Peyer's patch (tissue), 4 donors: ENCODE measurements around the gene PGR. TPM values are rescaled to one million over a fixed set of nuclear protein-coding genes. Genes with fewer than 3 reads are reported as not detected.

Experiments used
- DNase-seq, 3 donors: peaks; one replicate each; pipeline ENCODE4 v3.0.0-alpha.2; 2017 to 2019
- H3K27ac ChIP-seq, 4 donors: fragments of 200-600 bp; sonication (generic); one replicate each; pipeline ENCODE4 v1.5.1; 2016 to 2019
- H3K27me3 ChIP-seq, 2 donors: fragments of 200-600 bp; sonication (generic); one replicate each; pipeline ENCODE4 v1.5.1; 2019
- H3K36me3 ChIP-seq, 3 donors: fragments of 200-600 bp; sonication (generic); one replicate each; pipeline ENCODE4 v1.5.1; 2016 to 2019
- H3K4me1 ChIP-seq, 4 donors: fragments of 200-600 bp; sonication (generic); one replicate each; pipeline ENCODE4 v1.5.1; 2016 to 2019
- H3K4me3 ChIP-seq, 4 donors: fragments of 200-600 bp; sonication (generic); 1 replicate in 3 of 4; 2 replicates in 1 of 4; pipeline ENCODE4 v1.5.1; 2016 to 2019; ENCODE audit warnings: mild to moderate bottlenecking in 1 of 4
- H3K9me3 ChIP-seq, 4 donors: fragments of 200-600 bp; sonication (generic); one replicate each; pipeline ENCODE4 v1.5.1; 2016 to 2019; ENCODE audit warnings: mild to moderate bottlenecking in 1 of 4
- POLR2A ChIP-seq, 2 donors: fragments of 450-650 bp; IDR thresholded peaks; one replicate each; pipeline ENCODE4 v1.5.1; 2017; ENCODE audit warnings: antibody characterized with exemption in 2 of 2, mild to moderate bottlenecking in 2 of 2, moderate library complexity in 2 of 2
- total RNA-seq, 4 donors: library from RNA; depleted of rRNA; stranded (reverse); fragments of >200 nt; gene quantifications; one replicate each; pipeline ENCODE4 v1.1.0, GENCODE V29; 2016
- TF ChIP-seq, protein P1 (sequence below), 6 experiments: fragments of 450-650 bp in 4 of 6; fragments of 200-600 bp in 2 of 6; sonication (generic) in 1 of 6; IDR thresholded peaks; one replicate each; pipeline ENCODE4 v1.5.1; 2017 to 2019; ENCODE audit warnings: antibody characterized with exemption in 6 of 6, mild to moderate bottlenecking in 3 of 6, moderate library complexity in 1 of 6

Gene PGR
- total RNA-seq, 4 donors from 2014 or later: 0.35 to 1.7 (median 0.86) TPM

DNA sequence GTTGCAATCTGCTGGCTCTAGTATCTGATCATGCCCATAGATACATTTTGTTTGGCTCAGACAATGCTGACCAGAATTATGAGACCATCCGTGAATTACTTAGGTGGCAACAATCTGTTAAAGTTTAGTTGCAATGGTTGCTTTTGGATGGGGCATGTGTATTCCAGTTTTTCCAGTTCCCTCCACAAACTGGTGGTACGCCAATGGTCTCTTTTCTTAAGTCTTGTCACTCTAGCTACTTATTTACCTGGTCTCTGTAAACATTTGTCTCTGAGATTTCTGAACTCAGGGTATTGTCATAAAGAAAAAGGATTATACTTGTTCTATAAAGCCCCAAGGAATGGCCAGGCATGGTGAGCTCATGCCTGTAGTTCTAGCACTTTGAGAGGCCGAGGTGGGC lies 65.9 kb downstream of the PGR start:
- no peak for DNase-seq
- no peaks in the 10 kb centered on the region for H3K9me3 ChIP-seq
- no peak overlapping the region for H3K4me3 ChIP-seq
- TF ChIP-seq, protein P1, sequence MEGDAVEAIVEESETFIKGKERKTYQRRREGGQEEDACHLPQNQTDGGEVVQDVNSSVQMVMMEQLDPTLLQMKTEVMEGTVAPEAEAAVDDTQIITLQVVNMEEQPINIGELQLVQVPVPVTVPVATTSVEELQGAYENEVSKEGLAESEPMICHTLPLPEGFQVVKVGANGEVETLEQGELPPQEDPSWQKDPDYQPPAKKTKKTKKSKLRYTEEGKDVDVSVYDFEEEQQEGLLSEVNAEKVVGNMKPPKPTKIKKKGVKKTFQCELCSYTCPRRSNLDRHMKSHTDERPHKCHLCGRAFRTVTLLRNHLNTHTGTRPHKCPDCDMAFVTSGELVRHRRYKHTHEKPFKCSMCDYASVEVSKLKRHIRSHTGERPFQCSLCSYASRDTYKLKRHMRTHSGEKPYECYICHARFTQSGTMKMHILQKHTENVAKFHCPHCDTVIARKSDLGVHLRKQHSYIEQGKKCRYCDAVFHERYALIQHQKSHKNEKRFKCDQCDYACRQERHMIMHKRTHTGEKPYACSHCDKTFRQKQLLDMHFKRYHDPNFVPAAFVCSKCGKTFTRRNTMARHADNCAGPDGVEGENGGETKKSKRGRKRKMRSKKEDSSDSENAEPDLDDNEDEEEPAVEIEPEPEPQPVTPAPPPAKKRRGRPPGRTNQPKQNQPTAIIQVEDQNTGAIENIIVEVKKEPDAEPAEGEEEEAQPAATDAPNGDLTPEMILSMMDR (IDR thresholded peaks at IDR 0.05): no peak
- no peak for TF ChIP-seq POLR2A (IDR thresholded peaks at IDR 0.05)
- no peaks in the 10 kb centered on the region for H3K36me3 ChIP-seq
- no peaks in the 10 kb centered on the region for H3K4me1 ChIP-seq
- H3K27me3 ChIP-seq: no peaks in the 10 kb centered on the region
- H3K27ac ChIP-seq: no peak overlapping the region

DNA sequence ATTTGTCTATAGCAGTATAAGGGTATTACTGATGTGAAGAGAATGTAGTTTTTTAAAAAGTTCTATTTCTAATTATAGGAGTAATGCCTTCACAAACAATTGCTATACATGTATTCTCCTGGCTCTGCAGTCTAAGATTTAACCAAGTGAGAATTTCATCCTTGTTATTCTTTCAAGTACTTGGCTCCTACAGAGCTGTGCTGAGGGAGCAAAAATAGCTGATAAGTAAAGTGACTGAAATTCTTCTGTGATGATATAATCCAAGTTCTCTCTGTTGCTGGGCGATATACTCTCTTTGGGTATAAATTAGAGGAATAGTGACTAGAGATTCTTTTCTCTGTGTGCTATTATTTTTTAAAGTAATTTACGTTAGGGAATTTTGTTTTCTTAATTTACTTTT lies 68.0 kb downstream of the PGR start:
- H3K27ac ChIP-seq: no peak overlapping the region
- H3K27me3 ChIP-seq: no peaks in the 10 kb centered on the region
- no peaks in the 10 kb centered on the region for H3K4me1 ChIP-seq
- TF ChIP-seq, protein P1 (IDR thresholded peaks at IDR 0.05): no peak
- no peak for TF ChIP-seq POLR2A (IDR thresholded peaks at IDR 0.05)
- DNase-seq: no peak
- no peaks in the 10 kb centered on the region for H3K36me3 ChIP-seq
- H3K4me3 ChIP-seq: no peak overlapping the region
- H3K9me3 ChIP-seq: no peaks in the 10 kb centered on the region

DNA sequence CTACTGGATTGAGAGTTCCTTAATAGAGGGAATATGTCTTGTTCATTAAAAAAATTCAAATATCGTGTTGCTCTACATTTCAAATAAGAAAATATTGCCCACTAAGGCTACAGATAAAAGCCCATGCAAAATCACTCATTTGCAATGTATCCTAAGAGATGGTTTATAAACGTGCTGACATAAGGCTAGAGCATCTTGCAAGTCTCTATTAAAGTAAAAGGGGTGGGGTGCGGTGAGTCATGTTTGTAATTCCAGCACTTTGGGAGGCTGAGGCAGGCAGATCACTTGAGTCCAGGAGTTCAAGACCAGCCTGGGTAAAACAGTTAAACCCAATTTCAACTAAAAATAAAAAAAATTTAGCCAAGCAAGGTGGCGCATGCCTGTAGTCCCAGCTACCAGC lies 70.3 kb downstream of the PGR start:
- H3K27ac ChIP-seq: no peak overlapping the region
- TF ChIP-seq, protein P1 (IDR thresholded peaks at IDR 0.05): no peak
- TF ChIP-seq POLR2A (IDR thresholded peaks at IDR 0.05): no peak
- H3K4me3 ChIP-seq: no peak overlapping the region
- no peaks in the 10 kb centered on the region for H3K36me3 ChIP-seq
- no peaks in the 10 kb centered on the region for H3K4me1 ChIP-seq
- H3K27me3 ChIP-seq: no peaks in the 10 kb centered on the region
- DNase-seq: no peak
- no peaks in the 10 kb centered on the region for H3K9me3 ChIP-seq

DNA sequence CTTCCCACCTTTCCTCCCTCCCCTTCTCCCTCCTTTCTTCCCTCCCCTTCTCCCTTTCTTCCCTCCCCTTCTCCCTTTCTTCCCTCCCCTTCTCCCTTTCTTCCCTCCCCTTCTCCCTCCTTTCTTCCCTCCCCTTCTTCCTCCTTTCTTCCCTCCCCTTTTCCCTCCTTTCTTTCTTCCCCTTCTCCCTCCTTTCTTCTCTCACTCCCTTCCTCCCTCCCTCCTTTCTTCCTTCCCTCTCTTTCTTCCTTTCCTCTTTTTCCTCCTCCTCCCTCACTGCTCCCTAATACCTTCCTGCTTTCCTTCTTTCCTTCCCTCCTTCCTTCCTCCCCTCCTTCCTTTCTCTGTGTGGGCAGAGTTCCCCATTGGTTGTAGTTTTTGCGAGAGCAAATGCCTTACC lies 76.1 kb downstream of the PGR start:
- Histone ChIP-seq H3K27me3 (no peaks in the 10 kb centered on the region), H3K4me3 (no peak overlapping the region), H3K27ac (no peak overlapping the region), H3K36me3 (no peaks in the 10 kb centered on the region), H3K4me1 (no peaks in the 10 kb centered on the region), H3K9me3 (no peaks in the 10 kb centered on the region)
- DNase-seq: no peak
- no peak for TF ChIP-seq POLR2A (IDR thresholded peaks at IDR 0.05)
- TF ChIP-seq, protein P1 (IDR thresholded peaks at IDR 0.05): no peak

DNA sequence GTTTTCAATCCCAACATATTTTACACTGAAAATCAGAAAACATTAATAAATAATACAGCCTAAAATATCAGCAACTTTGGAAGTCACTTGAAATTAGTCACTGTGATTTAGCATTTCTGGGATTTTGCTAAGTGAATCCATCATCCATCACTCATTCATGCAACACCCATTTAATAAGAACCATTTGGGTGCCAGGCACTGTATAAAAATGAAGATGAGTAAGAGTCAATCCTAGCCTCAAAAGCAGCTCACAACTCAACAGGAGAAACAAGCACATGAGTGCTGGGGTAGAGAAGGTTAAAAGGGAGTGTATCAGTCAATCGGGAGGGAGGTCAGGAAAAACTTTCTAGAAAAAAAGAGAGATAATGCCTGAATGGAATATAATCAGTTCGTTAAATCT lies 77.9 kb downstream of the PGR start:
- H3K27me3 ChIP-seq: no peaks in the 10 kb centered on the region
- H3K4me3 ChIP-seq: no peak overlapping the region
- no peak for DNase-seq
- H3K36me3 ChIP-seq: no peaks in the 10 kb centered on the region
- TF ChIP-seq POLR2A (IDR thresholded peaks at IDR 0.05): no peak
- H3K4me1 ChIP-seq: no peaks in the 10 kb centered on the region
- no peaks in the 10 kb centered on the region for H3K9me3 ChIP-seq
- no peak overlapping the region for H3K27ac ChIP-seq

DNA sequence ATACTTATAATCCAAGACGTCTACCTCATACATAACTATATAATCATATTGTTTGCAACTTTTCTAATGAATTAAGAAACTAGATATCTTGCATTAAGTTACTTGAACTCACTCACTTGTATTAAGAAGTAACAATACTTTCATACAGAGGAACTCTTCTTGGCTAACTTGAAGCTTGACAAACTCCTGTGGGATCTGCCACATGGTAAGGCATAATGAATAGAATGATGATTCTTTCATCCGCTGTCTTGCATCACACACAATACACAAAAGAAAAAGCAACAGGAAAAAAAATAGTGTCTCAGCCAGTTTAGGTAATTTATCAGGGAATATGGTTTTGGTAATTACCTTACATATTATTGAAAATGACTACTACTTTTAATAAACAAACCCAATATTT lies 79.8 kb downstream of the PGR start:
- Histone ChIP-seq H3K27ac (no peak overlapping the region), H3K27me3 (no peaks in the 10 kb centered on the region), H3K4me3 (no peak overlapping the region), H3K4me1 (no peaks in the 10 kb centered on the region), H3K36me3 (no peaks in the 10 kb centered on the region), H3K9me3 (no peaks in the 10 kb centered on the region)
- no peak for DNase-seq
- TF ChIP-seq, protein P1 (IDR thresholded peaks at IDR 0.05): no peak
- TF ChIP-seq POLR2A (IDR thresholded peaks at IDR 0.05): no peak
